ENCODE results near the gene PRSS23.

PRSS23 gene

GRCh38 chr11:86790867-86791849 is 9.2 kb upstream of the PRSS23 start:
- DNase-seq = no peak

GRCh38 chr11:86792150-86792549 is 8.2 kb upstream of the PRSS23 start:
- DNase-seq = no peak

- DNase-seq = no peak
Observed at GRCh38 chr11:86793307-86793706, 7.0 kb upstream of the PRSS23 start.

GRCh38 chr11:86795511-86795910 is 4.8 kb upstream of the PRSS23 start:
- DNase-seq = no peak

GRCh38 chr11:86795949-86796348 is 4.4 kb upstream of the PRSS23 start:
- no peak for DNase-seq

GRCh38 chr11:86797133-86797532 is 3.2 kb upstream of the PRSS23 start:
- DNase-seq = no peak

DNA sequence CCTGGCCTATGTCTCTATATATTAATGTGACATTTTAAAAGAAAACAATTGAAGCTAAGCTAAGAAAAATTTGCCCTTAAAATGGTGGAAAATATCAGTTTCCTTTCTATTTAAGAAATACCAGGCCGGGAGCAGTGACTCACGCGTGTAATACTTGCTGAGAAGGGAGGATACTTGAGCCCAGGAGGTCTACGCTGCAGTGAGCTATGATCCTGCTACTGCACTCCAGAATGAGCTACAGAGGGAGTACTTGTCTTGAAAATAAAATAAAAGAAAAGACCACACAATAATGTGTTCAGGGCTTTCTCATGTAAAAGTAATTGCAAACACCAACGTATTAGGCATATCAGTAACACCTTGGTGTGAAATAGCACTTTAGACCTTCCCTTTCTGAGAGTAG is 1.4 kb upstream of the PRSS23 start:
- DNase-seq = no peak

- no peak for DNase-seq
Observed at GRCh38 chr11:86799680-86800075, 664 bp upstream of the PRSS23 start.

DNA sequence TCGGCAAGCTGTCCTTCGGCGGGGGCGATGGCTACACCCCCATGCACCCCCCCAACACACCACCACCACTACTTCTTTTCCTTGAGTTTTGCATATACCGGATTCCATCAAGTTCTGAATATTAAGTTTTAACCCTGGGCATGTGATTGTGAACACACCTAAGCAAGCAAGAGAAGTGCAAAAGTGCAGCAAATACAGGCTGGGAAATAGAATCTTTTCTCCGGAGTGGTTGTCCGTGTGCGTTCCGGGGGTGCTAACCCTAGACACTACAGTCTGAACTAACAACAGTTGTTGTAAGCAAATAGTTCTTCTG is 574 bp downstream of the PRSS23 start:
- no peak for DNase-seq

DNA sequence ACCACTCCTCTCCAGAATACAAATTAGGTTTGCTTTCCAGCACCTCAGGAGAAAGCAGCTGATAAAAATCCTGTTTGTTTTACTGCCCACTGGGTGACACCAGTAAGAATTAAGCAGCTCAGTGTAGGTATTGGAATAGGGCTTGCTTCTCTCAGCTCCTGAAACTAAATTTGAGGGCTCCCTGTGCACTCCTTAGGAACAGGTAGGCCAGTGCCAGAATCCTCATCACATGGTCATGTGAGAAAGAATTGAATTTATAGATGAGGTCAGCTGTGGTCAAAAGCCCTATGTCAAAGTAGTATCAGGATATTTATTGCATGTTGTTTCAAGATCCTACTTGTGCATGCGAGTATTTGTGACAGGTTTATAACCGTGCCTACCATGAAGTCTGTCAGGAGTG is 1.0 kb downstream of the PRSS23 start:
- DNase-seq = no peak

DNA sequence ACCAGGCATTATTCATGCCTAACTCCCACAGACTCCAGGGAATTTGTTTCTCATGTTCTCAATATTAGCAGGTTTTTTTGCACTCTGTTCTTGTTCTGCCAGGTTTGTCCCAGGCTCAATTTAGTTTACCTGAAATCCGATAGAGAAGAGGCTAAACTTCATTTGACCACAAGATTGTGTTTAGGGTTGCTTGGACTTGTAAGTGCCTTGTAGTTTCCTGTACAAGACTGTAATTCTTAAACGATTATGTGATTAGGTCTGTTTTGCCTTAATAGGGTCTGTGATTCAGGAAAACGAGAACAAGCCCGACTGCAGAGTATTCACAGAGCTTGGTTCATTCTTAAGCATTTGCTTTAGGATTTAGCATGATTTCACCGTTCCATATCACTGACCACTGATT is 1.8 kb downstream of the PRSS23 start:
- no peak for DNase-seq

DNA sequence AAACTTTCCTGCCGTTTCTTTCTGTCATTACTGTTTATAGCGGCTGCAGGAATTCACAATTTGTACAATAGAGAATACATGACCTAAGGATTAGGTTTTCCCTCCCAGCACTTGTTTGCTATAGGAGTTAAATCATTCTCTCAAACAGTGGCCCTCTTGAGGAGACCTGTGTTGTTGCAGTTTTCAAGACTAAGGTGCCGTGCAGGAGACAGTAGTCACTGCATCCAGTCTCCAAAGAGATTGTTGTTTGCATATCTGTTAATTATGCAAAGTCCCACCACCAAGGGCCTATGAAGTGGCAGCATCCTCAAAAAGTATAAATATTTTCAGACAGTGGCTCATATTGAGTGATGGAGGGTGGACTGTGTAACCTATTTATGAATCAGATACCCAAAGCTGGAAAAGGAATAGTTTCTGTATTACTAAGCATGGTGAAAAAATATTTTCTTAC is 2.3 kb downstream of the PRSS23 start:
- DNase-seq = no peak

GRCh38 chr11:86803136-86804045 is 3.0 kb downstream of the PRSS23 start:
- no peak for DNase-seq

- no peak for DNase-seq
Observed at GRCh38 chr11:86804951-86805350, 4.6 kb downstream of the PRSS23 start.

GRCh38 chr11:86805873-86806310 is 5.5 kb downstream of the PRSS23 start:
- DNase-seq = no peak

- DNase-seq = no peak
Observed at GRCh38 chr11:86806903-86807302, 6.6 kb downstream of the PRSS23 start.

- DNase-seq = no peak
Observed at GRCh38 chr11:86807360-86807759, 7.0 kb downstream of the PRSS23 start.

GRCh38 chr11:86809561-86809960 is 9.2 kb downstream of the PRSS23 start:
- no peak for DNase-seq

DNA sequence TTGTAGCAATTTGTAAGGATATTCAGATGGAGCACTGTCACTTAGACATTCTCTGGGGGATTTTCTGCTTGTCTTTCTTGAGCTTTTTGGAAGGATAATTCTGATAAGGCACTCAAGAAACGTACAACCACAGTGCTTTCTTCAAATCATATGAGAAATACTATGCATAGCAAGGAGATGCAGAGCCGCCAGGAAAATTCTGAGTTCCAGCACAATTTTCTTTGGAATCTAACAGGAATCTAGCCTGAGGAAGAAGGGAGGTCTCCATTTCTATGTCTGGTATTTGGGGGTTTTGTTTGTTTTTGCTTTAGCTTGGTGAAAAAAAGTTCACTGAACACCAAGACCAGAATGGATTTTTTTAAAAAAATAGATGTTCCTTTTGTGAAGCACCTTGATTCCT is 9.9 kb downstream of the PRSS23 start:
- DNase-seq = no peak

GRCh38 chr11:86811637-86812321 is 11.4 kb downstream of the PRSS23 start:
- DNase-seq = no peak

- DNase-seq = no peak
Observed at GRCh38 chr11:86812322-86812670, 12.0 kb downstream of the PRSS23 start.

GRCh38 chr11:86812981-86813380 is 12.6 kb downstream of the PRSS23 start:
- no peak for DNase-seq

- DNase-seq = no peak
Observed at GRCh38 chr11:86814775-86815174, 14.4 kb downstream of the PRSS23 start.

All from GDM1 (cell line).